HepG2 (cell line): ENCODE measurements around the gene PCBP4. TPM values are rescaled to one million over a fixed set of nuclear protein-coding genes. Genes with fewer than 3 reads are reported as not detected.

ENCODE experiments used
- JARID2 ChIP-seq: sonication (generic); formaldehyde crosslinking; IDR thresholded peaks from 2 replicates; pipeline ENCODE4 v1.8.1; 2023; ENCODE audit warnings: missing genetic modification reagents, inconsistent platforms; ENCODE audit not compliant: insufficient replicate concordance
- KLF6 ChIP-seq: IDR thresholded peaks from 2 replicates; pipeline ENCODE4 v1.8.0; 2016; ENCODE audit warnings: missing biosample characterization, missing genetic modification reagents
- NCOA1 ChIP-seq: sonication (generic); formaldehyde crosslinking; IDR thresholded peaks from 2 replicates; pipeline ENCODE4 v1.9.0; 2021; ENCODE audit warnings: missing genetic modification reagents
- SKI ChIP-seq: fragments of 450-650 bp; IDR thresholded peaks from one replicate; pipeline ENCODE4 v1.6.1; 2018; ENCODE audit warnings: mild to moderate bottlenecking; ENCODE audit not compliant: partially characterized antibody
- ZNF33A ChIP-seq: sonication (generic); formaldehyde crosslinking; IDR thresholded peaks from 2 replicates; pipeline ENCODE4 v1.5.1; 2020; ENCODE audit warnings: missing genetic modification reagents, mild to moderate bottlenecking, moderate library complexity, borderline replicate concordance
- ZNF44 ChIP-seq: sonication (generic); formaldehyde crosslinking; IDR thresholded peaks from 2 replicates; pipeline ENCODE4 v1.5.1; 2020; ENCODE audit warnings: mild to moderate bottlenecking, missing genetic modification reagents
- ZNF446 ChIP-seq: sonication (generic); formaldehyde crosslinking; IDR thresholded peaks from 2 replicates; pipeline ENCODE4 v1.5.0; 2020; ENCODE audit warnings: mild to moderate bottlenecking, missing genetic modification reagents
- ZNF496 ChIP-seq: sonication (generic); formaldehyde crosslinking; IDR thresholded peaks from 2 replicates; pipeline ENCODE4 v1.8.1; 2023; ENCODE audit warnings: mild to moderate bottlenecking, moderate library complexity, missing genetic modification reagents; ENCODE audit not compliant: insufficient replicate concordance
- ZNF567 ChIP-seq: sonication (generic); formaldehyde crosslinking; IDR thresholded peaks from 2 replicates; pipeline ENCODE4 v1.8.1; 2023; ENCODE audit warnings: mild to moderate bottlenecking, missing genetic modification reagents, borderline replicate concordance
- ZNF75D ChIP-seq: sonication (generic); formaldehyde crosslinking; IDR thresholded peaks from 2 replicates; pipeline ENCODE4 v1.8.1; 2023; ENCODE audit warnings: missing genetic modification reagents, mild to moderate bottlenecking, borderline replicate concordance
- ZSCAN22 ChIP-seq: sonication (generic); formaldehyde crosslinking; IDR thresholded peaks from 2 replicates; pipeline ENCODE4 v1.4.0; 2020; ENCODE audit warnings: mild to moderate bottlenecking, missing genetic modification reagents
- ZSCAN31 ChIP-seq: sonication (generic); formaldehyde crosslinking; IDR thresholded peaks from 2 replicates; pipeline ENCODE4 v1.5.0; 2020; ENCODE audit warnings: low read depth, mild to moderate bottlenecking, missing genetic modification reagents
- polyA plus RNA-seq, 8 experiments: library from polyadenylated mRNA; depleted of rRNA in 3 of 8; stranded (reverse) in 7 of 8; unstranded in 1 of 8; fragments of >200 nt; fragmentation: Illumina TruSeq in 4 of 8; extraction: Trizol in 4 of 8; gene quantifications; 2 replicates each; pipeline versions ENCODE4 v1.2.1 to v1.2.3, GENCODE V29; 2011 to 2016; ENCODE audit warnings: low read depth in 4 of 8, missing spikeins in 1 of 8, mixed read lengths in 1 of 8; ENCODE audit not compliant: insufficient read depth in 1 of 8
- total RNA-seq, 5 experiments: library from RNA; depleted of rRNA; stranded (reverse); fragments of >200 nt; fragmentation: Illumina TruSeq; extraction: Trizol; gene quantifications; 2 replicates each; pipeline ENCODE4 v1.2.3, GENCODE V29; 2016; ENCODE audit warnings: low read depth in 1 of 5
- TF ChIP-seq, protein P1 (sequence below): sonication (generic); formaldehyde crosslinking; IDR thresholded peaks from 2 replicates; pipeline ENCODE4 v1.5.0; 2020; ENCODE audit warnings: mild to moderate bottlenecking, missing genetic modification reagents
- TF ChIP-seq, protein P2 (sequence below): sonication (generic); formaldehyde crosslinking; IDR thresholded peaks from 2 replicates; pipeline ENCODE4 v1.5.0; 2020; ENCODE audit warnings: missing genetic modification reagents
- TF ChIP-seq, protein P3 (sequence below): sonication (generic); formaldehyde crosslinking; IDR thresholded peaks from 2 replicates; pipeline ENCODE4 v1.9.0; 2021; ENCODE audit warnings: missing genetic modification reagents, borderline replicate concordance
- TF ChIP-seq, protein P4 (sequence below): fragments of 450-650 bp; IDR thresholded peaks from 2 replicates; pipeline ENCODE4 v1.6.1; 2016
- TF ChIP-seq, protein P5 (sequence below): sonication (generic); formaldehyde crosslinking; IDR thresholded peaks from 2 replicates; pipeline ENCODE4 v1.4.0; 2020; ENCODE audit warnings: missing genetic modification reagents, borderline replicate concordance
- TF ChIP-seq, protein P6 (sequence below): sonication (generic); formaldehyde crosslinking; IDR thresholded peaks from 2 replicates; pipeline ENCODE4 v1.8.1; 2023; ENCODE audit warnings: missing genetic modification reagents, mild to moderate bottlenecking, borderline replicate concordance
- TF ChIP-seq, protein P7 (sequence below): sonication (generic); formaldehyde crosslinking; conservative IDR thresholded peaks from 2 replicates; pipeline ENCODE4 v1.4.0; 2020; ENCODE audit warnings: missing genetic modification reagents

PCBP4 gene
- total and polyA plus RNA-seq, 2 of the 13 experiments (the other 11 are each of a cell fraction or from before 2014, with no cell fraction given) = 36.8 to 51.3 TPM

DNA sequence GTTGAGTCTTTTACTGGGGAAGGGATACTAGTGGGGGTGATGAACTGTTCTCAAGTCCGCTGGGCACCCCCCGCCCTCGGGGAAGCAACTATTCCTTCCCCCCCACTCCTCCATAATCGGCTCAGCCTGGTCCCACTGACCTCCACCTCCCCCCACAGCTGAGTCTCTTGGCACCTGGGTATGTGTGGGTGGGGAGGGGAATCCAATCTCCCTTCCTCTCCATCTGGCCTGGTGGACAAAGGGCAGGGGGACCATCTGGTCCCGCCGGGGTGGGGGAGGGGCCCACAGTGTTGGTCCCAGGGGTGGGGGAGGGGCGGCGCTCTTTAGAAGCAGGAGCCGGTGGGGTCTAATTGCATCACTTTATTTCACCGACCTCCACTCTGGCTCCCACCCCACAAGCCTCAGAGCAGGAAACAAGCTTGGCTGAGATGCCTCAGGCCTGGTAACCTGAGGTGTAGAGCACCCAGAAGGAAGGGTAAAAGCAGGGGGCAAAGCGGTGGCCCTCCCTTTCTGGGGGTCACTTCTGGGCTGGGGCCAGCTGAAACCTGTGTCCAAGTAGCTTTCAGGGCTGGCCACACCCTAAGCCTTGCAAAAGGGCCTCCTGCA, 1.0 kb upstream of the PCBP4 start (continued):
- TF ChIP-seq, protein P1, sequence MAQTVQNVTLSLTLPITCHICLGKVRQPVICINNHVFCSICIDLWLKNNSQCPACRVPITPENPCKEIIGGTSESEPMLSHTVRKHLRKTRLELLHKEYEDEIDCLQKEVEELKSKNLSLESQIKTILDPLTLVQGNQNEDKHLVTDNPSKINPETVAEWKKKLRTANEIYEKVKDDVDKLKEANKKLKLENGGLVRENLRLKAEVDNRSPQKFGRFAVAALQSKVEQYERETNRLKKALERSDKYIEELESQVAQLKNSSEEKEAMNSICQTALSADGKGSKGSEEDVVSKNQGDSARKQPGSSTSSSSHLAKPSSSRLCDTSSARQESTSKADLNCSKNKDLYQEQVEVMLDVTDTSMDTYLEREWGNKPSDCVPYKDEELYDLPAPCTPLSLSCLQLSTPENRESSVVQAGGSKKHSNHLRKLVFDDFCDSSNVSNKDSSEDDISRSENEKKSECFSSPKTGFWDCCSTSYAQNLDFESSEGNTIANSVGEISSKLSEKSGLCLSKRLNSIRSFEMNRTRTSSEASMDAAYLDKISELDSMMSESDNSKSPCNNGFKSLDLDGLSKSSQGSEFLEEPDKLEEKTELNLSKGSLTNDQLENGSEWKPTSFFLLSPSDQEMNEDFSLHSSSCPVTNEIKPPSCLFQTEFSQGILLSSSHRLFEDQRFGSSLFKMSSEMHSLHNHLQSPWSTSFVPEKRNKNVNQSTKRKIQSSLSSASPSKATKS (CRISPR knock-in tag) = no peak
- TF ChIP-seq, protein P2, sequence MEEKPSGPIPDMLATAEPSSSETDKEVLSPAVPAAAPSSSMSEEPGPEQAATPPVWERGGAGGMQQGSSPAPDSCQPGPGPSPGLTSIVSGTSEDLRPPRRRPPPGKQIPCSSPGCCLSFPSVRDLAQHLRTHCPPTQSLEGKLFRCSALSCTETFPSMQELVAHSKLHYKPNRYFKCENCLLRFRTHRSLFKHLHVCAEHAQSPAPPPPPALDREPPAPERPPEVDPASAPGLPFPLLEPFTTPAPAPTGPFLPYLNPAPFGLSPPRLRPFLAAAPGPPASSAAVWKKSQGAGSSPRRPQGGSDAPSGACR (CRISPR knock-in tag) = no peak
- no peak for TF ChIP-seq ZNF567 (CRISPR knock-in tag)
- TF ChIP-seq KLF6 (CRISPR knock-in tag) = no peak
- TF ChIP-seq ZNF44 (CRISPR knock-in tag) = no peak
- TF ChIP-seq, protein P3, sequence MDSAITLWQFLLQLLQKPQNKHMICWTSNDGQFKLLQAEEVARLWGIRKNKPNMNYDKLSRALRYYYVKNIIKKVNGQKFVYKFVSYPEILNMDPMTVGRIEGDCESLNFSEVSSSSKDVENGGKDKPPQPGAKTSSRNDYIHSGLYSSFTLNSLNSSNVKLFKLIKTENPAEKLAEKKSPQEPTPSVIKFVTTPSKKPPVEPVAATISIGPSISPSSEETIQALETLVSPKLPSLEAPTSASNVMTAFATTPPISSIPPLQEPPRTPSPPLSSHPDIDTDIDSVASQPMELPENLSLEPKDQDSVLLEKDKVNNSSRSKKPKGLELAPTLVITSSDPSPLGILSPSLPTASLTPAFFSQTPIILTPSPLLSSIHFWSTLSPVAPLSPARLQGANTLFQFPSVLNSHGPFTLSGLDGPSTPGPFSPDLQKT (CRISPR knock-in tag) = no peak
- no peak for TF ChIP-seq ZNF496
- TF ChIP-seq ZNF75D = no peak
- TF ChIP-seq ZSCAN22 (CRISPR knock-in tag) = no peak
- no peak for TF ChIP-seq ZNF33A (CRISPR knock-in tag)
- TF ChIP-seq SKI = no peak
- TF ChIP-seq NCOA1 = no peak
- TF ChIP-seq JARID2 (CRISPR knock-in tag) = no peak
- TF ChIP-seq, protein P4, sequence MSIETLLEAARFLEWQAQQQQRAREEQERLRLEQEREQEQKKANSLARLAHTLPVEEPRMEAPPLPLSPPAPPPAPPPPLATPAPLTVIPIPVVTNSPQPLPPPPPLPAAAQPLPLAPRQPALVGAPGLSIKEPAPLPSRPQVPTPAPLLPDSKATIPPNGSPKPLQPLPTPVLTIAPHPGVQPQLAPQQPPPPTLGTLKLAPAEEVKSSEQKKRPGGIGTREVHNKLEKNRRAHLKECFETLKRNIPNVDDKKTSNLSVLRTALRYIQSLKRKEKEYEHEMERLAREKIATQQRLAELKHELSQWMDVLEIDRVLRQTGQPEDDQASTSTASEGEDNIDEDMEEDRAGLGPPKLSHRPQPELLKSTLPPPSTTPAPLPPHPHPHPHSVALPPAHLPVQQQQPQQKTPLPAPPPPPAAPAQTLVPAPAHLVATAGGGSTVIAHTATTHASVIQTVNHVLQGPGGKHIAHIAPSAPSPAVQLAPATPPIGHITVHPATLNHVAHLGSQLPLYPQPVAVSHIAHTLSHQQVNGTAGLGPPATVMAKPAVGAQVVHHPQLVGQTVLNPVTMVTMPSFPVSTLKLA = no peak
- TF ChIP-seq, protein P5, sequence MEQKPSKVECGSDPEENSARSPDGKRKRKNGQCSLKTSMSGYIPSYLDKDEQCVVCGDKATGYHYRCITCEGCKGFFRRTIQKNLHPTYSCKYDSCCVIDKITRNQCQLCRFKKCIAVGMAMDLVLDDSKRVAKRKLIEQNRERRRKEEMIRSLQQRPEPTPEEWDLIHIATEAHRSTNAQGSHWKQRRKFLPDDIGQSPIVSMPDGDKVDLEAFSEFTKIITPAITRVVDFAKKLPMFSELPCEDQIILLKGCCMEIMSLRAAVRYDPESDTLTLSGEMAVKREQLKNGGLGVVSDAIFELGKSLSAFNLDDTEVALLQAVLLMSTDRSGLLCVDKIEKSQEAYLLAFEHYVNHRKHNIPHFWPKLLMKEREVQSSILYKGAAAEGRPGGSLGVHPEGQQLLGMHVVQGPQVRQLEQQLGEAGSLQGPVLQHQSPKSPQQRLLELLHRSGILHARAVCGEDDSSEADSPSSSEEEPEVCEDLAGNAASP = no peak
- TF ChIP-seq, protein P6, sequence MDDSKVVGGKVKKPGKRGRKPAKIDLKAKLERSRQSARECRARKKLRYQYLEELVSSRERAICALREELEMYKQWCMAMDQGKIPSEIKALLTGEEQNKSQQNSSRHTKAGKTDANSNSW (CRISPR knock-in tag) = no peak
- TF ChIP-seq ZNF446 = no peak
- TF ChIP-seq, protein P7, sequence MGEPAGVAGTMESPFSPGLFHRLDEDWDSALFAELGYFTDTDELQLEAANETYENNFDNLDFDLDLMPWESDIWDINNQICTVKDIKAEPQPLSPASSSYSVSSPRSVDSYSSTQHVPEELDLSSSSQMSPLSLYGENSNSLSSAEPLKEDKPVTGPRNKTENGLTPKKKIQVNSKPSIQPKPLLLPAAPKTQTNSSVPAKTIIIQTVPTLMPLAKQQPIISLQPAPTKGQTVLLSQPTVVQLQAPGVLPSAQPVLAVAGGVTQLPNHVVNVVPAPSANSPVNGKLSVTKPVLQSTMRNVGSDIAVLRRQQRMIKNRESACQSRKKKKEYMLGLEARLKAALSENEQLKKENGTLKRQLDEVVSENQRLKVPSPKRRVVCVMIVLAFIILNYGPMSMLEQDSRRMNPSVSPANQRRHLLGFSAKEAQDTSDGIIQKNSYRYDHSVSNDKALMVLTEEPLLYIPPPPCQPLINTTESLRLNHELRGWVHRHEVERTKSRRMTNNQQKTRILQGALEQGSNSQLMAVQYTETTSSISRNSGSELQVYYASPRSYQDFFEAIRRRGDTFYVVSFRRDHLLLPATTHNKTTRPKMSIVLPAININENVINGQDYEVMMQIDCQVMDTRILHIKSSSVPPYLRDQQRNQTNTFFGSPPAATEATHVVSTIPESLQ = no peak
- TF ChIP-seq ZSCAN31 (CRISPR knock-in tag) = no peak
